Keratinocyte (primary cell): ENCODE data around the gene FAM120A. TPM values are rescaled to one million over a fixed set of nuclear protein-coding genes. Genes with fewer than 3 reads are reported as not detected.
"Not testable (repeated sequence)": the region's sequence is repeated elsewhere in the genome, so short reads cannot be mapped to it uniquely, and the experiment has no call there.

ENCODE experiments used
- DNase-seq: peaks from one replicate; pipeline ENCODE4 v3.0.0-alpha.2; 2011; ENCODE audit warnings: low read depth, missing footprints, low spot score
- FAIRE-seq: peaks from 2 replicates; lab custom pipeline; 2011; peaks lifted over from hg19 to GRCh38; lab: Jason Lieb, UNC
- H2AFZ ChIP-seq: 2 replicates; pipeline ENCODE4 v1.6.0; 2012; ENCODE audit warnings: low read length, control low read depth, inconsistent platforms; ENCODE audit not compliant: control insufficient read depth
- H3K27ac ChIP-seq: 2 replicates; pipeline ENCODE4 v1.5.1; 2011; ENCODE audit warnings: low read length; ENCODE audit not compliant: control insufficient read depth, insufficient read depth
- H3K27me3 ChIP-seq: 3 replicates; pipeline ENCODE4 v1.6.0; 2011; ENCODE audit warnings: low read length; ENCODE audit not compliant: control insufficient read depth, insufficient read depth; ENCODE audit errors: extremely low read depth
- H3K36me3 ChIP-seq, 2 experiments: 2 replicates in 1 of 2; 3 replicates in 1 of 2; pipeline ENCODE4 v1.5.1; 2011; ENCODE audit warnings: low read length in 2 of 2, mild to moderate bottlenecking in 1 of 2; ENCODE audit not compliant: control insufficient read depth in 2 of 2, insufficient read depth in 2 of 2; ENCODE audit errors: extremely low read depth in 1 of 2
- H3K4me1 ChIP-seq: 3 replicates; pipeline ENCODE4 v1.5.1; 2011; ENCODE audit warnings: low read length; ENCODE audit not compliant: control insufficient read depth, insufficient read depth; ENCODE audit errors: extremely low read depth
- H3K4me2 ChIP-seq: 3 replicates; pipeline ENCODE4 v1.6.0; 2011; ENCODE audit warnings: low read depth, low read length; ENCODE audit not compliant: control insufficient read depth, insufficient read depth; ENCODE audit errors: extremely low read depth
- H3K4me3 ChIP-seq, 3 experiments: fragments of 200-600 bp in 1 of 3; sonication (generic) in 1 of 3; 2 replicates in 2 of 3; 3 replicates in 1 of 3; pipeline ENCODE4 v1.5.1; 2011 to 2016; ENCODE audit warnings: low read length in 3 of 3, mild to moderate bottlenecking in 3 of 3, control low read depth in 2 of 3, inconsistent platforms in 1 of 3, low read depth in 1 of 3, mixed read lengths in 1 of 3, mixed run types in 1 of 3, moderate library complexity in 1 of 3; ENCODE audit not compliant: control insufficient read depth in 2 of 3, insufficient read depth in 2 of 3; ENCODE audit errors: extremely low read depth in 1 of 3
- H3K79me2 ChIP-seq: 2 replicates; pipeline ENCODE4 v1.6.0; 2012; ENCODE audit warnings: low read length; ENCODE audit not compliant: control insufficient read depth, insufficient read depth
- H3K9ac ChIP-seq: 3 replicates; pipeline ENCODE4 v1.6.0; 2011; ENCODE audit warnings: low read length; ENCODE audit not compliant: control insufficient read depth, insufficient read depth; ENCODE audit errors: extremely low read depth
- H3K9me1 ChIP-seq: 3 replicates; pipeline ENCODE4 v1.6.0; 2011; ENCODE audit warnings: low read length; ENCODE audit not compliant: control insufficient read depth, insufficient read depth; ENCODE audit errors: extremely low read depth
- H3K9me3 ChIP-seq: 2 replicates; pipeline ENCODE4 v1.5.1; 2012; ENCODE audit warnings: low read depth, low read length; ENCODE audit not compliant: control insufficient read depth
- H4K20me1 ChIP-seq: 3 replicates; pipeline ENCODE4 v1.6.0; 2011; ENCODE audit warnings: low read length; ENCODE audit not compliant: control insufficient read depth, insufficient read depth; ENCODE audit errors: extremely low read depth
- CTCF ChIP-seq, 3 experiments: IDR thresholded peaks in 1 of 3; conservative IDR thresholded peaks in 1 of 3; optimal IDR thresholded peaks in 1 of 3; 2 replicates in 2 of 3; 3 replicates in 1 of 3; pipeline versions ENCODE3 to v1.5.1; 2011; ENCODE audit warnings: low read length in 3 of 3, mild to moderate bottlenecking in 3 of 3, moderate library complexity in 2 of 3, control low read depth in 1 of 3, inconsistent platforms in 1 of 3; ENCODE audit not compliant: insufficient read depth in 2 of 3; ENCODE audit errors: extremely low read depth in 1 of 3
- EZH2 ChIP-seq: IDR thresholded peaks from one replicate; pipeline ENCODE4 v1.6.1; 2012; ENCODE audit warnings: inconsistent platforms, mild to moderate bottlenecking, low read length, moderate library complexity
- dilution Hi-C: fragments of 300-500 bp; cut with MboI; formaldehyde crosslinking; loops from one replicate; pipeline ENCODE4 v1.7.0; 2020; ENCODE audit warnings: low sequenced_read_pairs; ENCODE audit not compliant: extremely low pct_ligation_motif_present
- polyA plus RNA-seq, 5 experiments: library from polyadenylated mRNA; depleted of rRNA in 3 of 5; stranded (reverse) in 3 of 5; stranded (forward) in 1 of 5; unstranded in 1 of 5; fragments of >200 nt; gene quantifications; 1 replicate in 1 of 5; 2 replicates in 3 of 5; 3 replicates in 1 of 5; pipeline versions ENCODE4 v1.2.1 to v1.2.3, GENCODE V29; 2011 to 2012; ENCODE audit warnings: missing spikeins in 2 of 5, low read depth in 1 of 5, low replicate concordance in 1 of 5

The FAM120A gene
- polyA plus RNA-seq, 1 donor (not counting 4 experiments of a cell fraction or from before 2014, with no cell fraction given) = 79.2 TPM

- no peaks in the 10 kb centered on the region for H3K79me2 ChIP-seq
- no peaks in the 10 kb centered on the region for H3K9me1 ChIP-seq
- no peaks in the 10 kb centered on the region for H3K27me3 ChIP-seq
- no peak overlapping the region for H3K4me3 ChIP-seq
- no peaks in the 10 kb centered on the region for H3K4me1 ChIP-seq
- no peak overlapping the region for H3K9ac ChIP-seq
- no peaks in the 10 kb centered on the region for H3K36me3 ChIP-seq
- H3K9me3 ChIP-seq = no peaks in the 10 kb centered on the region
- no peak for TF ChIP-seq EZH2
- H3K27ac ChIP-seq = no peak overlapping the region
- FAIRE-seq (no peak), DNase-seq (no peak)
- no peak overlapping the region for H3K4me2 ChIP-seq
- dilution Hi-C loops = no loop called here
- H4K20me1 ChIP-seq = no peaks in the 10 kb centered on the region
- H2AFZ ChIP-seq = no peak overlapping the region
These were observed 14.7 kb upstream of the FAM120A start for GRCh38 chr9:93436655-93437407.

GRCh38 chr9:93437996-93438395 lies 13.5 kb upstream of the FAM120A start:
- Histone ChIP-seq H3K79me2 (no peaks in the 10 kb centered on the region), H2AFZ (no peak overlapping the region), H3K9me1 (no peaks in the 10 kb centered on the region), H3K4me2 (no peak overlapping the region), H3K9ac (no peak overlapping the region), H3K9me3 (no peaks in the 10 kb centered on the region), H3K4me3 (no peak overlapping the region), H4K20me1 (no peaks in the 10 kb centered on the region), H3K27me3 (no peaks in the 10 kb centered on the region), H3K36me3 (no peaks in the 10 kb centered on the region), H3K27ac (no peak overlapping the region), H3K4me1 (no peaks in the 10 kb centered on the region)
- dilution Hi-C loops = no loop called here
- no peak for FAIRE-seq
- no peak for DNase-seq
- TF ChIP-seq CTCF (optimal IDR thresholded peaks at IDR 0.05 in 1 of 3, IDR thresholded peaks at IDR 0.05 in 1 of 3, conservative IDR thresholded peaks at IDR 0.05 in 1 of 3; ENCODE audit: extremely low read depth in 1 of 3, insufficient read depth in 2 of 3, low read length in 3 of 3) (no peak), EZH2 (no peak)

GRCh38 chr9:93439301-93439700 lies 12.2 kb upstream of the FAM120A start:
- not testable (repeated sequence) for FAIRE-seq

More at GRCh38 chr9:93439301-93439700, 12.2 kb upstream of the FAM120A start:
- dilution Hi-C loops, H3K4me3 ChIP-seq, H3K9me1 ChIP-seq, DNase-seq, H3K9ac ChIP-seq, H2AFZ ChIP-seq, H3K79me2 ChIP-seq, H3K9me3 ChIP-seq, H3K27ac ChIP-seq, H3K36me3 ChIP-seq, H3K4me1 ChIP-seq, H4K20me1 ChIP-seq, H3K27me3 ChIP-seq, H3K4me2 ChIP-seq: not testable (repeated sequence)
